SH-SY5Y (cell line): ENCODE measurements around the gene PHF19.

Experiments used
- GATA2 ChIP-seq: IDR thresholded peaks from 2 replicates; pipeline ENCODE4 v1.6.1; 2011; ENCODE audit warnings: mild to moderate bottlenecking, low read depth, low read length
- GATA3 ChIP-seq: IDR thresholded peaks from 2 replicates; pipeline ENCODE4 v1.6.1; 2011; ENCODE audit warnings: low read depth, mild to moderate bottlenecking, low read length, moderate library complexity

GRCh38 chr9:120870206-120870605 is 6.8 kb downstream of the PHF19 start:
- no peak for TF ChIP-seq GATA3
- no peak for TF ChIP-seq GATA2
